HG03432 (cell line): ENCODE measurements around the gene EFS.

Experiments used
- ATAC-seq: cut with Tn5 transposase; IDR thresholded peaks from one replicate; pipeline ENCODE4 v1.9.1; 2021; ENCODE audit warnings: mild to moderate bottlenecking, moderate library complexity; ENCODE audit not compliant: unreplicated experiment

The EFS gene

GRCh38 chr14:23379366-23380196 is 14.6 kb upstream of the EFS start:
- ATAC-seq: no peak

- no peak for ATAC-seq
These were observed 13.7 kb upstream of the EFS start for GRCh38 chr14:23378612-23379220.

- no peak for ATAC-seq
These were observed 12.9 kb upstream of the EFS start for GRCh38 chr14:23377573-23378563.

DNA sequence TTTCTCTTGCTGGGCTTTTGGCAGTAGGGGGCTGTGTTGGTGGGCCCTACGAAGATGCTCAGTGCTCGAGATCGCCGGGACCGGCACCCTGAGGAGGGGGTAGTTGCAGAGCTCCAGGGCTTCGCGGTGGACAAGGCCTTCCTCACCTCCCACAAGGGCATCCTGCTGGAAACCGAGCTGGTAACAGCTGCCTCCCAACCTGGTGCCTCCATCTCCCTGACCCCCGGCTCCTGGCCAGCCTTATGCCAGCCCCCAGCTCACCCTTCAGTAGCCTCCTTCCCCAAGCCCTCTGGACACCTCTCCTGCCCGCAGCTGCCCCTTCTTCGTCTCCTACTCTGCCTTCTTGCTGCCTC is 12.2 kb upstream of the EFS start:
- ATAC-seq: no peak

- ATAC-seq: no peak
These were observed 11.7 kb upstream of the EFS start, which contains the start of gene CMTM5 for GRCh38 chr14:23376482-23377197. Gene CMTM5, plus strand, starts transcription at chr14:23377046. Its CDS starts 206 bp downstream, at chr14:23377252.

GRCh38 chr14:23375527-23376251 is 10.7 kb upstream of the EFS start:
- no peak for ATAC-seq

- ATAC-seq: no peak
These were observed 8.1 kb upstream of the EFS start for GRCh38 chr14:23373041-23373440.

GRCh38 chr14:23372509-23372908 is 7.5 kb upstream of the EFS start, which contains the start of gene IL25:
Gene IL25, plus strand, starts transcription at chr14:23372809.
- ATAC-seq: no peak

DNA sequence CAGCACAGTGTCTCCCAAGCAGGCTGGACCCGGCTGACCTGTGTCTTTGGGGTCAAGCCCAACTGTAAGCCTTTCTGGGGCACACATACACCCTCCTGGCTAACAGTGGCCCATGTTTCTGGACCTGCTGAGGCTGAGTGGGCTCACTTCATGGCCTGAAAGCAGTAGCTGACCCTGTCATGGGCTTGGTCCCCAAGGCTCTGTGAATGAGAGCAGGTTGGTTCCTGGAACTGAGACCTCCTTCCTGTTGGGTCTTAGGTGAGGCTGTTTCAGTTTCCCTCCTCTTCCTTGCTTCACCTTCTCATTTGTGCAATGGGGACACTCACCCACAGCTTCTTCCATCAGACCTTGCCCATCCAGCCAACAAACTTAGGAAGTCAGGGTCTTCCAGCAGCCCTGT is 6.9 kb upstream of the EFS start:
- no peak for ATAC-seq

DNA sequence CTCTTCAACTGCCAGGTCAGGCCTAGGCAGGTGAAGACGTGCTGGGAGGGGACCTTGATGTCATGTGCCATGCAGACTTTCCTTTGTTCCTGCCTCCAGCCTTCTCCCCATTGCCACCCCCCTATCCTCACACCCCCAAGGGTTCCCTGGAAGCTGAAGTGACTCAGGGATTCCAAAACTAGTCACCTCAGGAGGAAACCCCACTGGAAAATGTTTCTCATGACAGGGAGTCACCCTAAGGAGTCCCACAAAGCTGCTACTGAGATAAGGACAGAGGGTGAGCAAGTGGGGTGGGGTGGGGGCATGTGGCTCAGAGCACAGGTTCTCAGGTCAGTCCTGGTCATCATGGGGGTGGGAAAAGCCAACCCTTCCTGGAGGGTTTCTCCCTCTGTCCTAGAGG is 5.2 kb upstream of the EFS start:
- ATAC-seq: no peak

GRCh38 chr14:23366426-23366921 is 1.5 kb upstream of the EFS start:
- ATAC-seq: no peak

DNA sequence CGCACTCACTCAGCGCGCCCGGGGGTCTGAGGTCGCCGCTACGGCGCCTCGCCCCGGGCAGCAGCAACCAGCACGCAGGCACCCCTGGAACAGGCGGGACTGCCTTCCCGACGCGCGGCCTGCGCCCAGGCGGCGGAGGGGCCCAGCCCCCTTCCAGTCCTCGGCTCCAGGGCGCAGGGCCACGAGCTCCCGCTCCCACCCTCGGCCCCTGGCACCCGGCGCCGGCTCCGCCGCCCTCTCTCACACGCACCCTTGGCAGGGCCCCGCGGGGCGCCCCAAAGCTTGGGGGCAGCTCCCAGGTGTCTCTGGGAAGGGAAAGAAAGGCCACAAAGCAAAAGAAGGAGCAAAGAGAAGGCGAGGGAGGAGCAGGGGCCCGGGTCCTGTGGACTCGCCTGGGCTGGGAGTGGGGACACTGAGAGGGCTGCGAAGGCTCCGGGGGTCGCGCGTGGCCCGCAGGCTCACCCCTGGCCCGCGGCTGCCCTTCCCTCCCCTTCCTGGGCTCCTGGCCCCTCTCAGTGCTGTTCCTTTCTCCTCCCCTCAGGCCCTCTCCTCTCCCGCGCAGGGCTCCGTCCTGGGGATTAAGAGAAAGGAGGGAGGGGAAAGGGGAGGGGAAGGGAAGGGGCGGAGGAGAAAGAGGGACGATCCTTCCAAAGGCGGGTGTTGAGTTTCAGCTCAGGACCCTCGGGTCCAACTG is 907 bp upstream of the EFS start:
- no peak for ATAC-seq

DNA sequence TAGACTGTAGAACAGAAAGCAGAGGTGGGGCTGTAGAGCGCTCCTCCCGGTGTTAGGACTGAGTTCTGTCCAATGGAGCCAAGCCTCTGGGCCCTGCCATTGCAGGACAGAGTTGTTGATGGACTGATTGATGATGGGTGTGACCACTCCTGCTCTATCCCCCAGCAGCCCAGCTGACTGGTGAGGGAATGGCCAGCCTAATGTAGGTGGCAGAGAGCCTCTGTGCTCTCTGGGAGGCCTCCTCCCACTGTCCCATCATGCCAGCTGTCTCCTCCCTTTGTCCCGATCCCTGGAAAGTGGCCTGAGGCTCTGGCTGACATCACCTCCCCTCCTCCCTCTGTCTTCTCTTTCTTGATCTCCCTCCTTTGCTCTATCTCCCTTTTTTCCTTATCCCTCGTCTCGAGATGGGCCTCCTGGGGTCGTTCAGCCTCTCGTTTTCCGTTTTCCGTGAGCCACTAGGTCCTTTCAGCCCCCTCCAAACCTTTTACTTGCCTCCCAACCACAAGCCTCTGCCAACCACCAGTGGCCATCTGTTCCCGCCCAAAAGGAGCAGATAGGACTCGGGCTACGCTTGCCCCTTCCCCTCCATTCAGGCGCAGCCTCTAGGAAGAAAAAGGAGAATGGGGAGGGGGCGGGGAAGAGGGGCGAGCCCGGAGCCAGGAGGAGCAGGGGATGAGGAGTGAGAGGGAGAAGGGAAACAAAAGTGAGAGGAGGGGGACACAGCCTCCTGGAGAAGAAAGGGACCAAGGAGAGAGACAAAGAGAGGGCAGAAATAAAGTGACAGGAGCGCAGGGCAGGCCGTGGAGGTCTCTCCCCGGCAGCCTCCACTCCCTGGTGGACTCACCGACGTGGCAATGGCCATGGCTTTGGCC is 572 bp downstream of the EFS start:
- ATAC-seq: no peak

- ATAC-seq: no peak
These were observed 2.8 kb downstream of the EFS start for GRCh38 chr14:23362200-23362599.

DNA sequence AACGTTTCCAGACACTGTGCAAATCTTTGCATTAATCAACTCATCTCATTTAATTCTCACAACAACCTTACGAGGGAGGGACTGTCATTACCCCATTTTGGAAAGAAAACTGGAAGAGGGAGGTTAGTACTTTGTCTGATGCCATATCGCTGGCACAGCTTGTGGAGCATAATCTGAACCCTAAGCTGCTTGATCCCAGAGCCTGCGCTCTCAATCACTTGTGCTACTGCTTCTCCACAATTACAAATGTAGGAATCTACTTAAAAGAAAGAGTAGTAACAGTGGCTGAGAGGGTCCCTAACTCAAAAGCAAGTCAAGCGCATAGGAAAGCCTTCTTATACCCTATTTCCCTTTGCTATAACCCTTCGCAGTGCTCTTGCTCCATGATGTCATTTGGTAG is 3.2 kb downstream of the EFS start:
- no peak for ATAC-seq

GRCh38 chr14:23361320-23361719 is 3.7 kb downstream of the EFS start:
- no peak for ATAC-seq

- no peak for ATAC-seq
These were observed 4.5 kb downstream of the EFS start for GRCh38 chr14:23360496-23360895.

- no peak for ATAC-seq
These were observed 5.1 kb downstream of the EFS start for GRCh38 chr14:23359722-23360447.
